H9 (cell line): ENCODE data around the gene THRB. TPM values are rescaled to one million over a fixed set of nuclear protein-coding genes. Genes with fewer than 3 reads are reported as not detected.

Experiments
- DNase-seq: peaks from one replicate; pipeline ENCODE4 v3.0.0-alpha.2; 2017
- H2AFZ ChIP-seq: one replicate; pipeline ENCODE4 v1.6.1; 2013; ENCODE audit warnings: mild to moderate bottlenecking, low read length, control low read depth, moderate library complexity
- H2AK5ac ChIP-seq: 2 replicates; pipeline ENCODE4 v1.6.1; 2013; ENCODE audit warnings: low read length, control low read depth, mixed read lengths; ENCODE audit not compliant: insufficient read length
- H2BK120ac ChIP-seq: one replicate; pipeline ENCODE4 v1.6.1; 2013; ENCODE audit warnings: low read depth, mild to moderate bottlenecking, low read length, control low read depth, inconsistent platforms; ENCODE audit not compliant: poor library complexity, severe bottlenecking
- H2BK12ac ChIP-seq: 2 replicates; pipeline ENCODE4 v1.6.1; 2013; ENCODE audit warnings: low read length, control low read depth, mixed read lengths, low read depth; ENCODE audit not compliant: insufficient read length
- H2BK15ac ChIP-seq: 2 replicates; pipeline ENCODE4 v1.6.1; 2013; ENCODE audit warnings: low read depth, low read length, control low read depth
- H2BK20ac ChIP-seq: one replicate; pipeline ENCODE4 v1.6.1; 2013; ENCODE audit warnings: low read depth, mild to moderate bottlenecking, low read length, control low read depth, inconsistent platforms; ENCODE audit not compliant: poor library complexity, severe bottlenecking
- H2BK5ac ChIP-seq: 2 replicates; pipeline ENCODE4 v1.6.1; 2013; ENCODE audit warnings: low read length, control low read depth, mixed read lengths; ENCODE audit not compliant: insufficient read length
- H3K14ac ChIP-seq: 2 replicates; pipeline ENCODE4 v1.6.1; 2013; ENCODE audit warnings: low read length, control low read depth; ENCODE audit not compliant: insufficient read depth
- H3K18ac ChIP-seq: 2 replicates; pipeline ENCODE4 v1.6.1; 2013; ENCODE audit warnings: low read depth, mild to moderate bottlenecking, mixed read lengths, low read length, control low read depth; ENCODE audit not compliant: insufficient read length
- H3K23ac ChIP-seq: 2 replicates; pipeline ENCODE4 v1.6.1; 2013; ENCODE audit warnings: low read length, control low read depth, mixed read lengths, low read depth; ENCODE audit not compliant: insufficient read length
- H3K23me2 ChIP-seq: 2 replicates; pipeline ENCODE4 v1.6.1; 2013; ENCODE audit warnings: low read depth, mild to moderate bottlenecking, mixed read lengths, low read length, control low read depth; ENCODE audit not compliant: insufficient read length, poor library complexity, severe bottlenecking
- H3K27ac ChIP-seq: 2 replicates; pipeline ENCODE4 v1.5.1; 2013; ENCODE audit warnings: low read length, control low read depth, mixed read lengths, low read depth; ENCODE audit not compliant: insufficient read length
- H3K27me3 ChIP-seq: 2 replicates; pipeline ENCODE4 v1.6.1; 2013; ENCODE audit warnings: low read length, control low read depth, inconsistent platforms; ENCODE audit not compliant: insufficient read depth
- H3K4ac ChIP-seq: 2 replicates; pipeline ENCODE4 v1.6.1; 2013; ENCODE audit warnings: low read depth, mild to moderate bottlenecking, control low read depth, inconsistent platforms, low read length, moderate library complexity
- H3K4me1 ChIP-seq: 2 replicates; pipeline ENCODE4 v1.6.1; 2013; ENCODE audit warnings: low read length, control low read depth, inconsistent platforms; ENCODE audit not compliant: insufficient read depth
- H3K4me2 ChIP-seq: 2 replicates; pipeline ENCODE4 v1.6.1; 2013; ENCODE audit warnings: low read length, control low read depth, mixed read lengths; ENCODE audit not compliant: insufficient read length, insufficient read depth
- H3K56ac ChIP-seq: 2 replicates; pipeline ENCODE4 v1.6.1; 2013; ENCODE audit warnings: low read depth, mild to moderate bottlenecking, mixed read lengths, low read length, control low read depth; ENCODE audit not compliant: insufficient read length
- H3K79me1 ChIP-seq: 2 replicates; pipeline ENCODE4 v1.6.1; 2013; ENCODE audit warnings: low read depth, mild to moderate bottlenecking, moderate library complexity, low read length, control low read depth, inconsistent platforms; ENCODE audit not compliant: insufficient read depth, poor library complexity, severe bottlenecking
- H3K79me2 ChIP-seq: 2 replicates; pipeline ENCODE4 v1.6.1; 2013; ENCODE audit warnings: low read length, control low read depth, inconsistent platforms; ENCODE audit not compliant: insufficient read depth
- H3K9ac ChIP-seq: 2 replicates; pipeline ENCODE4 v1.6.1; 2013; ENCODE audit warnings: low read length, control low read depth, mixed read lengths; ENCODE audit not compliant: insufficient read length; ENCODE audit errors: extremely low read depth
- H3K9me3 ChIP-seq: one replicate; pipeline ENCODE4 v1.6.1; 2013; ENCODE audit warnings: low read depth, low read length, inconsistent platforms; ENCODE audit not compliant: control insufficient read depth
- H3T11ph ChIP-seq: one replicate; pipeline ENCODE4 v1.6.1; 2013; ENCODE audit warnings: mild to moderate bottlenecking, low read length, control low read depth, inconsistent platforms
- H4K20me1 ChIP-seq: one replicate; pipeline ENCODE4 v1.6.1; 2013; ENCODE audit not compliant: control insufficient read depth, insufficient read length, insufficient read depth
- H4K5ac ChIP-seq: 2 replicates; pipeline ENCODE4 v1.6.1; 2013; ENCODE audit warnings: low read depth, mild to moderate bottlenecking, mixed read lengths, low read length, control low read depth; ENCODE audit not compliant: insufficient read length
- H4K8ac ChIP-seq: replicated peaks from 2 replicates; pipeline ENCODE4 v1.6.1; 2013; ENCODE audit warnings: low read length, control low read depth, mixed read lengths, low read depth; ENCODE audit not compliant: insufficient read length
- H4K91ac ChIP-seq: 2 replicates; pipeline ENCODE4 v1.6.1; 2013; ENCODE audit warnings: low read depth, mild to moderate bottlenecking, moderate library complexity, mixed read lengths, low read length, control low read depth; ENCODE audit not compliant: insufficient read length
- H3K27ac Mint-ChIP-seq, 3 experiments: 2 replicates in 2 of 3; 3 replicates in 1 of 3; pipeline ENCODE4 v1.8.0; 2020 to 2021; ENCODE audit warnings: mixed read lengths in 3 of 3, mild to moderate bottlenecking in 1 of 3, moderate library complexity in 1 of 3
- H3K27me3 Mint-ChIP-seq: 2 replicates; pipeline ENCODE4 v1.8.0; 2021; ENCODE audit warnings: low read depth, mild to moderate bottlenecking, moderate library complexity, mixed read lengths
- H3K36me3 Mint-ChIP-seq, 3 experiments: 2 replicates in 2 of 3; 3 replicates in 1 of 3; pipeline ENCODE4 v1.8.0; 2020 to 2021; ENCODE audit warnings: low read depth in 3 of 3, mixed read lengths in 3 of 3; ENCODE audit not compliant: insufficient read depth in 1 of 3
- H3K4me1 Mint-ChIP-seq, 2 experiments: 2 replicates each; pipeline ENCODE4 v1.8.0; 2020; ENCODE audit warnings: mixed read lengths in 2 of 2
- H3K4me3 Mint-ChIP-seq, 2 experiments: 2 replicates in 1 of 2; 3 replicates in 1 of 2; pipeline ENCODE4 v1.8.0; 2020 to 2021; ENCODE audit warnings: mild to moderate bottlenecking in 2 of 2, mixed read lengths in 2 of 2, moderate library complexity in 1 of 2
- H3K9me3 Mint-ChIP-seq, 2 experiments: 2 replicates in 1 of 2; 3 replicates in 1 of 2; pipeline ENCODE4 v1.8.0; 2020; ENCODE audit warnings: mild to moderate bottlenecking in 2 of 2, mixed read lengths in 2 of 2, moderate library complexity in 1 of 2
- WGBS: extraction: QIAGEN DNeasy Blood & Tissue Kit; methylation state at CpG from one replicate; pipeline ENCODE4 v1.1.7; 2013; ENCODE audit warnings: missing lambda C conversion rate, low lambda C conversion rate, mixed read lengths; ENCODE audit not compliant: insufficient read length; ENCODE audit errors: extremely low coverage; 5-methylcytosine and 5-hydroxymethylcytosine counted together
- total RNA-seq: library from RNA; stranded (reverse); gene quantifications from 2 replicates; pipeline ENCODE4 v1.2.1, GENCODE V29; 2021
- TF ChIP-seq, protein P1 (sequence below): fragments of 200-600 bp; sonication (generic); conservative IDR thresholded peaks from 3 replicates; pipeline ENCODE4 v1.8.0; 2021; ENCODE audit warnings: antibody characterized with exemption, mild to moderate bottlenecking

THRB gene
- total RNA-seq, 1 experiment from 2014 or later = 8.6 TPM

DNA sequence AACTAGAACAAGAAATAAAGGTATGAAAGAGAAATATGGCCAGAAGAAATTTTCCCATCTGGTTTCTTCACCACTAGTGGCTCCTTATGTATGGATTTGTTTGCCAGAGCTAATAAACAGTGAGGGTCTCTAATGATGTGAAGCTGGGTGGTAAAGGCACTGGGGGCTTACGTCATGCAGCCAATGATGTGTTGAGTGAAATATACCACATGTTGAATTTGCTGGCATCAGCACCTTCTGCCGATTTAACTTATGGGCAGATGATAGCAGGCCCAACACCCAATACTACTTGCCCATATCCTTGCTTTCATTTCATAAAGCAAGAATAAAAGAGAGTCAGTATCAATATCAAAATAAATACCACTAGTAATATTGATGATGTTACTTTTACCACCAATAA is 133.0 kb downstream of the THRB start:
- H3K9me3 ChIP-seq = no peaks in the 10 kb centered on the region
- no peak overlapping the region for H3K4me3 Mint-ChIP-seq
- DNase-seq = no peak

More for the DNA sequence above, 133.0 kb downstream of the THRB start:
- Histone ChIP-seq H3K14ac (no peak overlapping the region), H2BK120ac (no peak overlapping the region), H4K20me1 (no peaks in the 10 kb centered on the region), H3K4me1 (peaks cover 3% of the 10 kb centered on the region; the same call in 1 of the 2 replicates), H3K23ac (no peak overlapping the region), H3K23me2 (no peaks in the 10 kb centered on the region), H3K4ac (no peak overlapping the region), H4K5ac (no peak overlapping the region), H3T11ph (no peak overlapping the region), H3K18ac (no peak overlapping the region), H2BK15ac (no peak overlapping the region), H2AFZ (no peak overlapping the region), H2AK5ac (no peak overlapping the region), H3K27me3 (no peaks in the 10 kb centered on the region), H3K27ac (no peak overlapping the region), H4K8ac (no peak overlapping the region), H2BK12ac (no peak overlapping the region), H2BK5ac (no peak overlapping the region), H3K56ac (no peak overlapping the region), H2BK20ac (no peak overlapping the region), H3K79me2 (no peaks in the 10 kb centered on the region), H3K9ac (no peak overlapping the region), H3K4me2 (no peak overlapping the region), H3K79me1 (no peaks in the 10 kb centered on the region), H4K91ac (no peak overlapping the region)
- peak overlapping the region in 1 of 3 experiments; percentile 65; a peak in 1 of 7 replicates for H3K27ac Mint-ChIP-seq
- no CpG with 5 or more reads among the region's 2 CpGs for WGBS
- H3K9me3 Mint-ChIP-seq = no peaks in the 10 kb centered on the region
- TF ChIP-seq, protein P1, sequence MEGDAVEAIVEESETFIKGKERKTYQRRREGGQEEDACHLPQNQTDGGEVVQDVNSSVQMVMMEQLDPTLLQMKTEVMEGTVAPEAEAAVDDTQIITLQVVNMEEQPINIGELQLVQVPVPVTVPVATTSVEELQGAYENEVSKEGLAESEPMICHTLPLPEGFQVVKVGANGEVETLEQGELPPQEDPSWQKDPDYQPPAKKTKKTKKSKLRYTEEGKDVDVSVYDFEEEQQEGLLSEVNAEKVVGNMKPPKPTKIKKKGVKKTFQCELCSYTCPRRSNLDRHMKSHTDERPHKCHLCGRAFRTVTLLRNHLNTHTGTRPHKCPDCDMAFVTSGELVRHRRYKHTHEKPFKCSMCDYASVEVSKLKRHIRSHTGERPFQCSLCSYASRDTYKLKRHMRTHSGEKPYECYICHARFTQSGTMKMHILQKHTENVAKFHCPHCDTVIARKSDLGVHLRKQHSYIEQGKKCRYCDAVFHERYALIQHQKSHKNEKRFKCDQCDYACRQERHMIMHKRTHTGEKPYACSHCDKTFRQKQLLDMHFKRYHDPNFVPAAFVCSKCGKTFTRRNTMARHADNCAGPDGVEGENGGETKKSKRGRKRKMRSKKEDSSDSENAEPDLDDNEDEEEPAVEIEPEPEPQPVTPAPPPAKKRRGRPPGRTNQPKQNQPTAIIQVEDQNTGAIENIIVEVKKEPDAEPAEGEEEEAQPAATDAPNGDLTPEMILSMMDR = no peak
- H3K27me3 Mint-ChIP-seq = no peaks in the 10 kb centered on the region
- H3K36me3 Mint-ChIP-seq = no peaks in the 10 kb centered on the region
- peaks cover 17 to 30% of the 10 kb centered on the region in 2 experiments for H3K4me1 Mint-ChIP-seq
